HepG2 (cell line): ENCODE results near the gene WBP1. TPM values are rescaled to one million over a fixed set of nuclear protein-coding genes. Genes with fewer than 3 reads are reported as not detected.

Experiments
- CBFB ChIP-seq: sonication (generic); formaldehyde crosslinking; IDR thresholded peaks from 2 replicates; pipeline ENCODE4 v1.4.0; 2020; ENCODE audit warnings: missing genetic modification reagents
- GTF2F1 ChIP-seq: fragments of 150-350 bp; IDR thresholded peaks from 2 replicates; pipeline ENCODE4 v1.6.1; 2014; ENCODE audit warnings: low read length
- HDAC6 ChIP-seq: fragments of 200-600 bp; sonication (generic); IDR thresholded peaks from 2 replicates; pipeline ENCODE4 v1.7.0; 2017; ENCODE audit warnings: mild to moderate bottlenecking, antibody characterized with exemption, low read length, low read depth
- IKZF4 ChIP-seq: sonication (generic); formaldehyde crosslinking; IDR thresholded peaks from 2 replicates; pipeline ENCODE4 v1.5.1; 2020; ENCODE audit warnings: borderline replicate concordance, mild to moderate bottlenecking, low read depth, missing genetic modification reagents; ENCODE audit errors: not compliant biosample characterization
- ISX ChIP-seq: sonication (generic); formaldehyde crosslinking; conservative IDR thresholded peaks from 2 replicates; pipeline ENCODE4 v1.5.0; 2020; ENCODE audit warnings: missing genetic modification reagents
- JUN ChIP-seq: sonication (generic); formaldehyde crosslinking; IDR thresholded peaks from 2 replicates; pipeline ENCODE4 v1.4.0; 2020; ENCODE audit warnings: mild to moderate bottlenecking, missing genetic modification reagents
- KLF16 ChIP-seq, 2 experiments: sonication (generic) in 1 of 2; formaldehyde crosslinking in 1 of 2; IDR thresholded peaks; 2 replicates each; pipeline versions ENCODE4 v1.6.1 to v1.8.0; 2016 to 2023; ENCODE audit warnings: missing genetic modification reagents in 2 of 2, missing compliant biosample characterization in 1 of 2
- MBNL3 ChIP-seq: fragments of 250-450 bp; sonication (Bioruptor Pico); conservative IDR thresholded peaks from 2 replicates; pipeline ENCODE4 v1.8.0; 2022; ENCODE audit warnings: mild to moderate bottlenecking, inconsistent platforms
- MEF2D ChIP-seq: sonication (generic); formaldehyde crosslinking; IDR thresholded peaks from 2 replicates; pipeline ENCODE4 v1.5.1; 2020; ENCODE audit warnings: mild to moderate bottlenecking, missing genetic modification reagents
- MXI1 ChIP-seq: IDR thresholded peaks from 3 replicates; pipeline ENCODE4 v1.6.1; 2012; ENCODE audit warnings: low read depth, low read length, inconsistent platforms, borderline replicate concordance
- NFIC ChIP-seq: IDR thresholded peaks from 2 replicates; pipeline ENCODE4 v1.6.1; 2012; ENCODE audit warnings: mild to moderate bottlenecking, low read length, inconsistent platforms
- PHF8 ChIP-seq: sonication (generic); formaldehyde crosslinking; IDR thresholded peaks from 2 replicates; pipeline ENCODE4 v1.5.0; 2020; ENCODE audit warnings: missing genetic modification reagents
- RCOR2 ChIP-seq: IDR thresholded peaks from 2 replicates; pipeline ENCODE4 v1.6.1; 2016; ENCODE audit warnings: missing biosample characterization, missing genetic modification reagents
- REXO4 ChIP-seq: sonication (generic); formaldehyde crosslinking; IDR thresholded peaks from 2 replicates; pipeline ENCODE4 v1.8.0; 2022; ENCODE audit warnings: missing genetic modification reagents, mild to moderate bottlenecking, borderline replicate concordance
- TBL1XR1 ChIP-seq: fragments of 150-350 bp; IDR thresholded peaks from 2 replicates; pipeline ENCODE4 v1.6.1; 2014; ENCODE audit warnings: borderline replicate concordance, low read length; ENCODE audit not compliant: partially characterized antibody
- XRCC5 ChIP-seq: fragments of 200-400 bp; formaldehyde crosslinking; optimal IDR thresholded peaks from 2 replicates; pipeline ENCODE3; 2017; ENCODE audit warnings: mild to moderate bottlenecking, low read length
- ZNF225 ChIP-seq: sonication (generic); formaldehyde crosslinking; IDR thresholded peaks from 2 replicates; pipeline ENCODE4 v1.4.0; 2020; ENCODE audit warnings: mild to moderate bottlenecking, missing genetic modification reagents
- ZNF782 ChIP-seq: sonication (generic); formaldehyde crosslinking; IDR thresholded peaks from 2 replicates; pipeline ENCODE4 v1.4.0; 2020; ENCODE audit warnings: missing genetic modification reagents, mild to moderate bottlenecking, borderline replicate concordance
- ZSCAN29 ChIP-seq: sonication (generic); formaldehyde crosslinking; conservative IDR thresholded peaks from 2 replicates; pipeline ENCODE4 v1.4.0; 2020; ENCODE audit warnings: mild to moderate bottlenecking, missing genetic modification reagents
- ZSCAN30 ChIP-seq: sonication (generic); formaldehyde crosslinking; IDR thresholded peaks from 2 replicates; pipeline ENCODE4 v1.5.0; 2020; ENCODE audit warnings: mild to moderate bottlenecking, missing genetic modification reagents
- polyA plus RNA-seq, 8 experiments: library from polyadenylated mRNA; depleted of rRNA in 3 of 8; stranded (reverse) in 7 of 8; unstranded in 1 of 8; fragments of >200 nt; fragmentation: Illumina TruSeq in 4 of 8; extraction: Trizol in 4 of 8; gene quantifications; 2 replicates each; pipeline versions ENCODE4 v1.2.1 to v1.2.3, GENCODE V29; 2011 to 2016; ENCODE audit warnings: low read depth in 4 of 8, missing spikeins in 1 of 8, mixed read lengths in 1 of 8; ENCODE audit not compliant: insufficient read depth in 1 of 8
- total RNA-seq, 5 experiments: library from RNA; depleted of rRNA; stranded (reverse); fragments of >200 nt; fragmentation: Illumina TruSeq; extraction: Trizol; gene quantifications; 2 replicates each; pipeline ENCODE4 v1.2.3, GENCODE V29; 2016; ENCODE audit warnings: low read depth in 1 of 5
- TF ChIP-seq, protein P1 (sequence below): IDR thresholded peaks from 2 replicates; pipeline ENCODE4 v1.6.1; 2016; ENCODE audit warnings: low read depth, control low read depth
- TF ChIP-seq, protein P2 (sequence below): sonication (generic); formaldehyde crosslinking; conservative IDR thresholded peaks from 2 replicates; pipeline ENCODE4 v1.5.0; 2020; ENCODE audit warnings: missing genetic modification reagents
- TF ChIP-seq, protein P3 (sequence below): sonication (generic); formaldehyde crosslinking; IDR thresholded peaks from 2 replicates; pipeline ENCODE4 v1.5.1; 2020; ENCODE audit warnings: missing genetic modification reagents, mild to moderate bottlenecking, borderline replicate concordance
- TF ChIP-seq, protein P4 (sequence below): sonication (generic); formaldehyde crosslinking; IDR thresholded peaks from 2 replicates; pipeline ENCODE4 v1.8.0; 2022; ENCODE audit warnings: missing genetic modification reagents, mild to moderate bottlenecking, inconsistent platforms, borderline replicate concordance

Gene WBP1
- total and polyA plus RNA-seq, 2 of the 13 experiments (the other 11 are each of a cell fraction or from before 2014, with no cell fraction given), result 38.8 to 85.7 TPM

DNA sequence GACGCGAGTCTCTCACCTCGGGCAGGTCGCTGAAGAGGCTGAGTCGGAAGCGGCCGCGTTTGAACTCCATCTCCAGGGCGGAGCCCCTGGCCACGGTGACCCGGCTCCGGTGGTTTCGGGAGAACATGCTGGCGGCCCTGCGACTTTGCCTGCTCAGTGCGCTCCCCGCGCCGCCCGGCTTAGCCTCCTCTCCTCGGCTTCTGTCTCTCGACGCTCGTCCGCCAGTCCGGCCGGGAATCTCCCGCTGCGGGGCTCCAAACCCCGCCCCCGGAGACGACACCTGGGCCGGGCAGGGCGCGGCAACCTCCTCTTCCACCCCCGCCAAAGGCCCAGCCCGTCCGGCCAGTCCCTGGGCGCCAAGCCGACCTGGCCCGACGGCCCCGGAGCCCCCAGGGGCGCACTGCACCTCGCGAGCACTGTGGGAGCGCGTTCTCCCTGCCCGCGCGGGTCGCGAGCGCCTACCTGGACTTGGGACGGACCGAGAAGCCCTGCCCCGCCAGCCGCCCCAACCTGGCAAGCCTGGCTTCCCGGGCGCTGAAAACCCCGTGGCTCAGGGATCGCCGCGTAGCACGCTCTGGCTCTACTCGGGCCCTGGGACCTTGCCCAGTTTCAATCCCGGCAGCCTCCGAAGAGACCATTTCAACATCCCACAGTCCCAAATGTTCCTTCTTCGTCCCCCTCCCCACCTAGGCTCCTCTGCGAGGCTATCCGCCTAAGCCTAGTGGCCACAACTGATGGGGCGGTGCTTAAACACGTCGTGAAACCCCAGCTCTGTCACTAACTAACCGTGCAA, 16.4 kb upstream of the WBP1 start, which contains the start of gene RTKN (continued):
- TF ChIP-seq JUN (peak; percentile 83; the same call in 1 of the 2 replicates), REXO4 (CRISPR knock-in tag) (0 out of 2 replicates have a peak, but pooled peaks have one; percentile 26), HDAC6 (no peak), RCOR2 (CRISPR knock-in tag) (no peak), IKZF4 (CRISPR knock-in tag) (no peak), PHF8 (CRISPR knock-in tag) (peak; percentile 82), ZSCAN29 (CRISPR knock-in tag) (peak; percentile 91), ISX (CRISPR knock-in tag) (peak; percentile 83), MBNL3 (CRISPR knock-in tag) (no peak), TBL1XR1 (no peak), KLF16 (CRISPR knock-in tag; IDR thresholded peaks at IDR 0.05) (peak; percentile 61 to 70; a peak in 2 of 4 replicates), MXI1 (peak; percentile 57; the same call in 1 of the 3 replicates), ZNF782 (CRISPR knock-in tag) (peak; percentile 92; the same call in 1 of the 2 replicates), NFIC (no peak; the same call in 1 of the 2 replicates), MEF2D (CRISPR knock-in tag) (peak; percentile 65), GTF2F1 (peak; percentile 57; the same call in 1 of the 2 replicates), ZSCAN30 (CRISPR knock-in tag) (no peak), CBFB (CRISPR knock-in tag) (0 out of 2 replicates have a peak, but pooled peaks have one; percentile 59), XRCC5 (peak; percentile 87), ZNF225 (no peak; the same call in 1 of the 2 replicates)
- TF ChIP-seq, protein P1, sequence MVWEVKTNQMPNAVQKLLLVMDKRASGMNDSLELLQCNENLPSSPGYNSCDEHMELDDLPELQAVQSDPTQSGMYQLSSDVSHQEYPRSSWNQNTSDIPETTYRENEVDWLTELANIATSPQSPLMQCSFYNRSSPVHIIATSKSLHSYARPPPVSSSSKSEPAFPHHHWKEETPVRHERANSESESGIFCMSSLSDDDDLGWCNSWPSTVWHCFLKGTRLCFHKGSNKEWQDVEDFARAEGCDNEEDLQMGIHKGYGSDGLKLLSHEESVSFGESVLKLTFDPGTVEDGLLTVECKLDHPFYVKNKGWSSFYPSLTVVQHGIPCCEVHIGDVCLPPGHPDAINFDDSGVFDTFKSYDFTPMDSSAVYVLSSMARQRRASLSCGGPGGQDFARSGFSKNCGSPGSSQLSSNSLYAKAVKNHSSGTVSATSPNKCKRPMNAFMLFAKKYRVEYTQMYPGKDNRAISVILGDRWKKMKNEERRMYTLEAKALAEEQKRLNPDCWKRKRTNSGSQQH (CRISPR knock-in tag), result no peak
- TF ChIP-seq, protein P2, sequence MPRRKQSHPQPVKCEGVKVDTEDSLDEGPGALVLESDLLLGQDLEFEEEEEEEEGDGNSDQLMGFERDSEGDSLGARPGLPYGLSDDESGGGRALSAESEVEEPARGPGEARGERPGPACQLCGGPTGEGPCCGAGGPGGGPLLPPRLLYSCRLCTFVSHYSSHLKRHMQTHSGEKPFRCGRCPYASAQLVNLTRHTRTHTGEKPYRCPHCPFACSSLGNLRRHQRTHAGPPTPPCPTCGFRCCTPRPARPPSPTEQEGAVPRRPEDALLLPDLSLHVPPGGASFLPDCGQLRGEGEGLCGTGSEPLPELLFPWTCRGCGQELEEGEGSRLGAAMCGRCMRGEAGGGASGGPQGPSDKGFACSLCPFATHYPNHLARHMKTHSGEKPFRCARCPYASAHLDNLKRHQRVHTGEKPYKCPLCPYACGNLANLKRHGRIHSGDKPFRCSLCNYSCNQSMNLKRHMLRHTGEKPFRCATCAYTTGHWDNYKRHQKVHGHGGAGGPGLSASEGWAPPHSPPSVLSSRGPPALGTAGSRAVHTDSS (CRISPR knock-in tag), result no peak; the same call in 1 of the 2 replicates
- TF ChIP-seq, protein P3, sequence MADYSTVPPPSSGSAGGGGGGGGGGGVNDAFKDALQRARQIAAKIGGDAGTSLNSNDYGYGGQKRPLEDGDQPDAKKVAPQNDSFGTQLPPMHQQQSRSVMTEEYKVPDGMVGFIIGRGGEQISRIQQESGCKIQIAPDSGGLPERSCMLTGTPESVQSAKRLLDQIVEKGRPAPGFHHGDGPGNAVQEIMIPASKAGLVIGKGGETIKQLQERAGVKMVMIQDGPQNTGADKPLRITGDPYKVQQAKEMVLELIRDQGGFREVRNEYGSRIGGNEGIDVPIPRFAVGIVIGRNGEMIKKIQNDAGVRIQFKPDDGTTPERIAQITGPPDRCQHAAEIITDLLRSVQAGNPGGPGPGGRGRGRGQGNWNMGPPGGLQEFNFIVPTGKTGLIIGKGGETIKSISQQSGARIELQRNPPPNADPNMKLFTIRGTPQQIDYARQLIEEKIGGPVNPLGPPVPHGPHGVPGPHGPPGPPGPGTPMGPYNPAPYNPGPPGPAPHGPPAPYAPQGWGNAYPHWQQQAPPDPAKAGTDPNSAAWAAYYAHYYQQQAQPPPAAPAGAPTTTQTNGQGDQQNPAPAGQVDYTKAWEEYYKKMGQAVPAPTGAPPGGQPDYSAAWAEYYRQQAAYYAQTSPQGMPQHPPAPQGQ (CRISPR knock-in tag), result no peak
- TF ChIP-seq, protein P4, sequence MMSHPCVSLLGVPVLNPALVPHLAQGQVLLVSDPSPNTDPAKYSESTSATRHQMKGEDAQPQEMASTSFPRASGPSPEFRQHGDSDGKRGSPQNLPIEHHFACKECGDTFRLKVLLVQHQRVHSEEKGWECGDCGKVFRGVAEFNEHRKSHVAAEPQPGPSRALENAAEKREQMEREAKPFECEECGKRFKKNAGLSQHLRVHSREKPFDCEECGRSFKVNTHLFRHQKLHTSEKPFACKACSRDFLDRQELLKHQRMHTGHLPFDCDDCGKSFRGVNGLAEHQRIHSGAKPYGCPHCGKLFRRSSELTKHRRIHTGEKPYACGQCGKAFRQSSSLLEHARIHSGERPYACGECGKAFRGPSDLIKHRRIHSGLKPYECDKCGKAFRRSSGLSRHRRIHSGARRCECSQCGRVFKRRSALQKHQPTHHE (CRISPR knock-in tag), result no peak; the same call in none of the 2 replicates
